ENCODE results near the gene KRTAP24-1.

GRCh38 chr21:30329203-30329875 lies 46.6 kb upstream of the KRTAP24-1 start:
- TF ChIP-seq CTCF (IDR thresholded peaks at IDR 0.05), result no peak
- TF ChIP-seq POLR2A (IDR thresholded peaks at IDR 0.05), result no peak

All from testis (tissue), 2 donors.